ENCODE data around the gene C4orf17.

Gene C4orf17

GRCh38 chr4:99536848-99537247 lies 26.0 kb downstream of the C4orf17 start:
- DNase-seq (ENCODE audit: low read depth in 2 of 3, low spot score in 2 of 3), result no peak

DNA sequence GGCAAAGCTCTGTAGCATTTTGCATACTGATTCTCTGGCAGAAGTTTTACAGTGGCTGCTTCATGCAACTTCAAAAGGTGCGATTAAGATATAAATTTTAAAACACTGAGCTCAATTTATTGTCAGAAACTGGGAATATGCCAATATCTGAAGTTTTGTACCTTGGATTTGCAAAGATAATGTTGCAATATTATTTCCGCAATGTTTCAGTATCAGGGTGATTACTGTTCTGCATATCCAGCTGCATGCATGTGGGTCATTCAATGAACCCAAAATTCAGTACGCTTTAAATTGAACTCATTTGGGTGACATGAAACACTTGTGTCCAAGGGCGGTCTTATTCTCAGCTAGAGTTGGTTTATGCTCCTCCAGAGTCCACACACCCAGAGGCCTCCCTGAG lies 26.9 kb downstream of the C4orf17 start:
- no peak for DNase-seq (ENCODE audit: low read depth in 2 of 3, low spot score in 2 of 3)

GRCh38 chr4:99540277-99540939 lies 29.6 kb downstream of the C4orf17 start:
- no peak for DNase-seq (ENCODE audit: low read depth in 2 of 3, low spot score in 2 of 3)

DNA sequence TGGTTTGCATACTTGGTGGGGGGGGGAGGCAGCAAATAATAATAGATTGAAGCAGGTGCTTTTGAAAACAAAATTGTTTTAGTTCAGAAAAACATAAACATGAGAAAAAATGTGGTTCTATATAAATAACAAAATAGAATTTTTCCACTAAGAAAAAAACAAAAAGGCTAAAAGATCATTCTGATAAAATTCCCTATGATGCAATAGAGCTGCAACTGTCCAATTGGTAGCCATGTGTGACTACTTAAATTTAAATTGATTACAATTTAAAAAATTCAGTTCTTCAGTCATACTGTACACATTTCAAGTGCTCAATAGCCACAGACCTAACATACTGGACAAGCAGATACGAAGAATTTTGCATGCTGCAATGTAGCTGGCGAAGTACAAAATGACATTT lies 42.1 kb downstream of the C4orf17 start:
- DNase-seq (ENCODE audit: low read depth in 2 of 3, low spot score in 2 of 3), result no peak

DNA sequence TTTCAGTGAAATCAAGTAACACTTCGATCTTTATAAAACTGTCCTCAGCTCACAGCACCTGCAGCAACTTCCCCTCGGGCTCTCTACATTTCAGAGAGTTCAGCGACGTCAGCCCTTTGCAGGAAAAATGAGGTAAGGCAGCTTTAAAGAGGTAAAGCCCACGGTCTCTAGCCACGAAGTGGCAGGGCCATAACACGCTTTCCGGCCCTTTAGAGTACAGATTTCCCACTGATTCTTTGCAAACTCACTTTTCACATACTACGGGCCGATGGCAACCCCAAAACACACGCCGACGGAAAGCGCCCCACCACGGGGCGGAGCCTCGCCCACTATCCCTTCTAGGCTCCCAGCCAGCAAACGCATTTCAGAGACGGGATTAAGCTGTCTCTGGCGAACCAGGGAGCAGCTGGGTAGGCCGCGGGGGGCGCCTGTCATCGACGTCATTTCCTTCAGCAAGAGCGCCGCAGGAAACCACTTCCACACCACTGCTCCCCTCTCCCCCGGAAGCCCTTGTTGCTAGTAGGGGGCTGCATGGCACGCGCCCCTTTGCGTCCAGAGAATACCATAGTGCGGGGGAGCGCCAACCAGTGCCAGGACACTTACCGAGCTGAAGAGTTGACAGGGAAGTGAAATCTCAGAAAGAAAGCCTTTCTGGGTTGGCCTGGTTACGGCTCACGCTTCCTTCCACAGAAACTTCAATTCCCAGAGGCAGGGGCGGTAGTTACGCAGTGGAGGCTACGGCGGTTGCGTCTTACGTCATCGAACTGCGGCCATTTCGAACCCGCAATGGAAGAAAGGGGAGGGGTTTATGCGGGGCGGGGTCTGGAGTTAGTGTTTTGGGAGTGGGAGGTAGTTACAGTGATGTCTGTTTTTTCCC lies 52.7 kb downstream of the C4orf17 start, which contains the start of gene TRMT10A:
Gene TRMT10A, minus strand, starts transcription at position 730 of the 877 bp plus-strand sequence. CDS start 4,701 bp downstream, outside the sequence.
- peak; percentile 69 to 85 (median 79) for DNase-seq (ENCODE audit: low read depth in 2 of 3, low spot score in 2 of 3)

GRCh38 chr4:99564921-99565320 lies 54.1 kb downstream of the C4orf17 start:
- DNase-seq (ENCODE audit: low read depth in 2 of 3, low spot score in 2 of 3), result no peak

DNA sequence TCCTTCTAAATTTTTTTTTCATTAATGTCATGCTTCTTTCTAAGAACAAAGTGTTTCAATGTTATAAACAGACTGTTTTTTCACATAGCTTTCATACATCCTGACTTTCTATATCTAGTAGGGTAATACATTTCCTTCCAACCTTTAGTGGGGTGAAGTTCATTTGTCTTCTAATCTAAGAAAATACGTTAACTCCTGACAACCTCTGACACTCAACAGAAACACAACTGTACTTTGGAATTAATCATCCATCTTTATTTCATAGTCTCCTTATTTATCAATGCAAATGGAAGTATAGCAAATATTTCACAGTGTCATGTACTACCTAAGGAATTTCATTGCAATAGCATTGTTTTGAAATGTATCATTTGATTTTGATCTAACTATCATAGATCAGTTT lies 61.1 kb downstream of the C4orf17 start:
- no peak for DNase-seq (ENCODE audit: low read depth in 2 of 3, low spot score in 2 of 3)

DNA sequence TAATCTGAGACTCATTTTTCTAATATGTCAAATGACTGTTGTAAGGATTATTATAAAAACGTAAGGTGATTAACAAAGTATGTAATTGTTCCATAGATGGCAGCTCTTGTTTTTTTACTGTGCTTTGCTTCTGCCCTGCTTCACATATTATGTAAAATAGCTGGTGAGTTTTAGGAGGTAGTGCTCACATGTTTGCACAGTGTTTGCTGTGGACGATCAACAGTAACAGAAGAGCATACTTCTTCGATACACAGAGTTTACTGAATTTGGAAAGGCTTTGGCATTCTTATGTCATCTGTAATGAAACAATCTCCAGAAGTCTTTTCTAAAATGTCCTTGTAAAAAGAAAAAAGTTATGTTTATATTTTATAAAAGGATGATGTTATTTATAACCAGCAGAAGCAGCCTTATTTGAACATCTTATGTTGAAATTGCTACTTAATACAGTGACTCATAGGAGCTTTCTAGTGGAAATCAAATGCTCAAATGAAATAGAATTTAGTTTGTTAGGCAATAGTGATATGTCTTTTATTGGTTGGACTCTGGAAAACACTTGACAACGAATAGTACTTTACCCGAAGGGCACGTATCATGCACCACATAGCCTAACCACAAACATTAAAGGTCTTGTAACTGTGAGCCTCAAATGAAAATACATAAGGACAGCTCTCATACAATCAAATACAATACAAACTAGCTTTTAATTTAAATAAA lies 61.9 kb downstream of the C4orf17 start:
- no peak for DNase-seq (ENCODE audit: low read depth in 2 of 3, low spot score in 2 of 3)

GRCh38 chr4:99573735-99574368 lies 63.0 kb downstream of the C4orf17 start:
- no peak for DNase-seq (ENCODE audit: low read depth in 2 of 3, low spot score in 2 of 3)

DNA sequence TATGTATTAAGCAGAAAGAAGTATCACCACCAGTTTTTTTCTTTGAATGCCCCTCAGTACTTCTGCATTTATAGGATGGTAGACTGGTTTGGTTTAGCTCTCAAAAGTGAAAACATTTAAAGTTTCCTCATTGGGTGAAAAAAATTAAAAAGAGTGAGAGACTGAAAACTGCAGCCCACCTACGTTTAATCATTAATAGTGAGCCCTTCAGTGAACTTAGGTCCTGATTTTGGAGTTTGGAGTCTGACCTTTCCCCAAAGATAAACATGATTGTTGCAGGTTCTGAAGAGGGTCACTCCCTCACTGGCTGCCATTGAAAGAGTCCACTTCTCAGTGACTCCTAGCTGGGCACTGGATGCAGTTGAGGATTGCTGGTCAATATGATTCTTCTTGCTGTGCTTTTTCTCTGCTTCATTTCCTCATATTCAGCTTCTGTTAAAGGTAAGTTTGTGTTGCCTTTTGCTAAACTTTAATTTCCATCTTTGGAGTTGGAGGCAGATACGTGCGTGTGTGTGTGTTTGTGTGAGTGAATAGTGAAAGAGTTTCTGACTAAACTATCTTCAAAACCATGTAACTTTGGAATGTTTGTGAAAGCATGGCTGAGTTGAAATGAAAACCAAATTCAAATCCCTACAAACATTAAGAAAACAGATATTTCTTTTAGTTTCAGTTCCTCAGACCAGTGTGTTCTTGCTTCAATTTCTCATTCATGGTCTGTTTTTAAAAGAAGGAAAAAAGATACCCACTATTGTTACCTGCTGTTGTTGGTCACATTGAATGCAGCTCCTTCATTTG lies 63.9 kb downstream of the C4orf17 start, which contains the start of gene MTTP:
Gene MTTP, plus strand, starts transcription at position 295 of the 795 bp plus-strand sequence. Its CDS starts 86 bp downstream, at position 381.
- no peak for DNase-seq (ENCODE audit: low read depth in 2 of 3, low spot score in 2 of 3)

DNA sequence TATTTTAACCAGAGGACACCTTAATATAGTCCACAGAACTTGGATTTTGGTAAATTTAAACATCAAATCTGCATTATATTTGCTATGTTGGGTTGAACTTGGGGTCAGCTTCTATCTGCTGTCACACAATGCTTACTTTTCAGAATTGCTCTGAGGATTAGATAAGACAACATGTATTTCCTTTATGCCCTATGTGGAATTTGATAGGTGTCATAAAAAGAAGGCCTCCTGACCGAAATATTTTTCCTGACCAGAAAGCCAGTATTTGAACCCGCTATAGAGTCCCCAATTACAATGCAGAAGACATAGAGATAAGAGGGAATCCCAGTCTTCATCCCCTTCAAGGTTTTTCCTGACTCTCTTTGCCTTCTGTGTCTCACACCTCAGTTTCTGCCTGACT lies 67.9 kb downstream of the C4orf17 start:
- DNase-seq (ENCODE audit: low read depth in 2 of 3, low spot score in 2 of 3), result no peak

DNA sequence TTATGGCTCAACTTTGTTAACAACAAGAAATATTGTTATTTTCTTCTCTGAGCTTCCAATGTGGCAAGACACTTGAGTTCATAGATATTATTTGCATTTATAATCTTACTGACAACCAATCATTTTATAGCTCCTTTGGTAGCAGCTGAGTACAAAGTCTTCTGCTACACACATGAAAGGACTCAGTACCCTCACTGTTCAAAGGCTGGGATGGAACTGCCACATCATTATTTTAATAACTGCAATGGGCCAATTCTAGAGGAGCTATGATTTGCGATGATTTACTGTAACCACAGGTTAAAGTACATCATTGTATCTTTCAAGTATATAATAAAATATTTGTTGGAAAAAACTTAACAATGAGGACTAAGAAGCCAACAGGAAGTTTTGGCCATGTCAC lies 74.7 kb downstream of the C4orf17 start:
- no peak for DNase-seq (ENCODE audit: low read depth in 2 of 3, low spot score in 2 of 3)

GRCh38 chr4:99586322-99586721 lies 75.5 kb downstream of the C4orf17 start:
- no peak for DNase-seq (ENCODE audit: low read depth in 2 of 3, low spot score in 2 of 3)

DNA sequence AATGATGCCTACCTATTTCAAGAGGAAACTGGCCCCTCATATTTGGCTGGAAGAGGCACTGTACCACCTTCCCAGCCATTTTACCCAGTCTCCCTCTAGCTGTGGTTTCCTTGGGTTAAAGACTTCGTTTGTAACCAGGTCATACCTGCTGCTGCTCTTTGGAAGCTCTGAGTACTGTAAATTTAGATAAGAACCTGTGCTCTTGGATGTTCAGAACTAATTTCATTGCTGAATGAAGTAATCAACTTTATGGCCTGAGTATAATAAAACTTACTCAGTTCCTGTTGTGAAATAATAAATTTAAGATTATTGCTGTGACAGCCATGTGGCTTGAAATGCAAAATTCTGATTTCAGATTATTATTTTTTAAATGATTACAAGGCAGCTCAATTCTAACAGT lies 76.0 kb downstream of the C4orf17 start:
- DNase-seq (ENCODE audit: low read depth in 2 of 3, low spot score in 2 of 3), result no peak

DNA sequence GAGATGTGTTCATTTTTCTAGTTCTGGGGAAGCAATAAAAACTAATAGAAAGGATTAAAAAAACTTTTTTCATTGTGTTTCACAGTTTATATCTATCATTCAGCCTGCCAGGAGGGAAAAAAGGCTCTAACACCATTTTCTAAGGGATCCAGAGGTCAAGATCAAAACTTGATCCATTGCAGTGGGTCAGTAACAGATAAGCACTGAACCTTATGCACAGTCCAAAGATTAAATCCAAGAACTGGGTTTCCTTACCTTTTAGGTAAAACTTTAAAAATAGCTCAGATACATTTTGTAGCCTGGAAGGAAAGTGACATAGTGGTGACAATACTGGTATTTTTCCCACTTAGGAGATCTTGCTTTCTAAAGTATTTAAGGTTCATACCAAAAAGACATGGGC lies 76.5 kb downstream of the C4orf17 start:
- no peak for DNase-seq (ENCODE audit: low read depth in 2 of 3, low spot score in 2 of 3)

GRCh38 chr4:99587803-99588202 lies 77.0 kb downstream of the C4orf17 start:
- DNase-seq (ENCODE audit: low read depth in 2 of 3, low spot score in 2 of 3), result no peak

DNA sequence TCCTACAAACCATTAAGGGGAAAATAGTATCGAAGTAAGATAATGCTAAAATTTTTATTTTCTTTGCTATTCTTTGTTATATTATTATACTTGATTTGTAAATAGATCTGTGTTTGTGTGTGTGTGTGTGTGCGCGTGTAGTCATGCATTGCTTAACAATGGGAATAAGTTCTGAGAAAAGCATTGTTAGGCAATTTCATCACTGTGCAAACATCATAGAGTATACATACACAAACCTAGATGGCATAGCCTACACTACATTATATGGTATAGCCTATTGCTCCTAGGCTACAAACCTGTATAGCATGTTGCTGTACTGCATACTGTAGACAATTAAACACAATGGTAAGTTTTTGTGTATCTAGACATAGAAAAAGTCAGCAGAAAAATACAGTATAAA lies 80.9 kb downstream of the C4orf17 start:
- no peak for DNase-seq (ENCODE audit: low read depth in 2 of 3, low spot score in 2 of 3)
